Sigmoid colon (tissue), 7 donors: Measurements from ENCODE around the gene KEAP1. TPM values are rescaled to one million over a fixed set of nuclear protein-coding genes. Genes with fewer than 3 reads are reported as not detected.

Source experiments
- DNase-seq: peaks from one replicate; pipeline ENCODE4 v3.0.0-alpha.2; 2019
- H3K27ac ChIP-seq, 4 donors: fragments of 200-600 bp; sonication (generic); one replicate each; pipeline ENCODE4 v1.5.1; 2016 to 2019; ENCODE audit warnings: mild to moderate bottlenecking in 1 of 4
- H3K27me3 ChIP-seq, 3 donors: fragments of 200-600 bp; sonication (generic); one replicate each; pipeline ENCODE4 v1.5.1; 2019; ENCODE audit warnings: mild to moderate bottlenecking in 1 of 3
- H3K36me3 ChIP-seq, 4 donors: fragments of 200-600 bp; sonication (generic); one replicate each; pipeline ENCODE4 v1.5.1; 2016 to 2019
- H3K4me1 ChIP-seq, 4 donors: fragments of 200-600 bp; sonication (generic); one replicate each; pipeline ENCODE4 v1.5.1; 2017 to 2019
- H3K4me3 ChIP-seq, 4 donors: fragments of 200-600 bp; sonication (generic); one replicate each; pipeline ENCODE4 v1.5.1; 2017 to 2019; ENCODE audit warnings: mild to moderate bottlenecking in 2 of 4, moderate library complexity in 1 of 4
- H3K9me3 ChIP-seq, 4 donors: fragments of 200-600 bp in 3 of 4; sonication (generic) in 3 of 4; one replicate each; pipeline versions ENCODE4 v1.5.1 to v1.6.1; 2013 to 2019
- EP300 ChIP-seq, 4 donors: sonication (generic); formaldehyde crosslinking; IDR thresholded peaks; one replicate each; pipeline ENCODE4 v1.6.1; 2017; ENCODE audit warnings: antibody characterized with exemption in 4 of 4
- POLR2A ChIP-seq, 2 donors: fragments of 450-650 bp; IDR thresholded peaks; one replicate each; pipeline ENCODE4 v1.6.1; 2016; ENCODE audit warnings: antibody characterized with exemption in 2 of 2, mild to moderate bottlenecking in 2 of 2, moderate library complexity in 2 of 2
- POLR2AphosphoS5 ChIP-seq, 4 donors: sonication (generic); formaldehyde crosslinking; IDR thresholded peaks; one replicate each; pipeline ENCODE4 v1.6.1; 2017; ENCODE audit warnings: antibody characterized with exemption in 4 of 4
- WGBS, 2 donors: extraction: QIAGEN DNeasy Blood & Tissue Kit; methylation state at CpG; one replicate each; pipeline ENCODE4 v1.1.7; 2013; 5-methylcytosine and 5-hydroxymethylcytosine counted together
- intact Hi-C: fragments of 100-400 bp; cut with DNase I; formaldehyde crosslinking; loops from one replicate; pipeline ENCODE4 v1.15.1; 2023
- polyA plus RNA-seq, 3 donors: library from polyadenylated mRNA; stranded (reverse); fragments of 200-250 nt; gene quantifications; one replicate each; pipeline ENCODE4 v1.2.3, GENCODE V29; 2013
- total RNA-seq, 4 donors: library from RNA; depleted of rRNA; stranded (reverse); fragments of >200 nt; gene quantifications; one replicate each; pipeline ENCODE4 v1.1.0, GENCODE V29; 2016
- TF ChIP-seq, protein P1 (sequence below), 4 experiments: fragments of 450-650 bp in 3 of 4; fragments of 200-600 bp in 1 of 4; IDR thresholded peaks; one replicate each; pipeline ENCODE4 v1.5.1; 2016 to 2019; ENCODE audit warnings: antibody characterized with exemption in 4 of 4, mild to moderate bottlenecking in 3 of 4, moderate library complexity in 2 of 4
- donor health status: healthy with polysubstance abuse.
- donor health status: Bipolar disorder and iron deficiency.
- donor health status: healthy.

KEAP1 gene
- total and polyA plus RNA-seq, 7 donors: 43.2 to 67.8 (median 50.5) TPM

DNA sequence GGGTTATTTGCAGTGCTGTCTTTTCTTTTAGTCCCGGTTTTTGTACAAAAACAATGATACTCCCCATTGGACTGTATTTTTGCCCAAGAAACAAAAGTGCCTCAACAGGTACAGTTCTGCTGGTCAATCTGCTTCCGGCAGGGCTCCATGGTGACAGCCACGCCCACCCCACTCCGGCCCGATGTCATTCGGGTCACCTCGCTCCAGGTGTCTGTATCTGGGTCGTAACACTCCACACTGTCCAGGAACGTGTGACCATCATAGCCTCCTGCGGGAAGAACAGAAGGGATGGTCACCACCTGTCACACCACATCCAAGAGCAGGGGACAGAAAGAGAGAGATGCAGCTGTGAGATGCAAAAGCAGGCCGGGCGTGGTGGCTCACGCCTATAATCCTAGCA is 16.6 kb downstream of the KEAP1 start:
- H3K4me1 ChIP-seq: no peaks in the 10 kb centered on the region
- H3K27ac ChIP-seq: no peak overlapping the region
- H3K4me3 ChIP-seq: no peak overlapping the region
- no peak for TF ChIP-seq EP300 (IDR thresholded peaks at IDR 0.05)
- TF ChIP-seq POLR2A (IDR thresholded peaks at IDR 0.05): no peak
- TF ChIP-seq POLR2AphosphoS5 (IDR thresholded peaks at IDR 0.05): no peak
- TF ChIP-seq, protein P1, sequence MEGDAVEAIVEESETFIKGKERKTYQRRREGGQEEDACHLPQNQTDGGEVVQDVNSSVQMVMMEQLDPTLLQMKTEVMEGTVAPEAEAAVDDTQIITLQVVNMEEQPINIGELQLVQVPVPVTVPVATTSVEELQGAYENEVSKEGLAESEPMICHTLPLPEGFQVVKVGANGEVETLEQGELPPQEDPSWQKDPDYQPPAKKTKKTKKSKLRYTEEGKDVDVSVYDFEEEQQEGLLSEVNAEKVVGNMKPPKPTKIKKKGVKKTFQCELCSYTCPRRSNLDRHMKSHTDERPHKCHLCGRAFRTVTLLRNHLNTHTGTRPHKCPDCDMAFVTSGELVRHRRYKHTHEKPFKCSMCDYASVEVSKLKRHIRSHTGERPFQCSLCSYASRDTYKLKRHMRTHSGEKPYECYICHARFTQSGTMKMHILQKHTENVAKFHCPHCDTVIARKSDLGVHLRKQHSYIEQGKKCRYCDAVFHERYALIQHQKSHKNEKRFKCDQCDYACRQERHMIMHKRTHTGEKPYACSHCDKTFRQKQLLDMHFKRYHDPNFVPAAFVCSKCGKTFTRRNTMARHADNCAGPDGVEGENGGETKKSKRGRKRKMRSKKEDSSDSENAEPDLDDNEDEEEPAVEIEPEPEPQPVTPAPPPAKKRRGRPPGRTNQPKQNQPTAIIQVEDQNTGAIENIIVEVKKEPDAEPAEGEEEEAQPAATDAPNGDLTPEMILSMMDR (IDR thresholded peaks at IDR 0.05): no peak
- H3K27me3 ChIP-seq: no peaks in the 10 kb centered on the region
- H3K36me3 ChIP-seq: peaks cover 31 to 72% (median 42%) of the 10 kb centered on the region in 4 donors
- intact Hi-C loops: no loop called here
- no peak for DNase-seq
- no peaks in the 10 kb centered on the region for H3K9me3 ChIP-seq
- 62 to 85% methylated on average over 13 of the region's 13 CpGs for WGBS, 2 donors

GRCh38 chr19:10478903-10479384 is 24.2 kb downstream of the KEAP1 start:
- peak; percentile 98 for DNase-seq
- no peaks in the 10 kb centered on the region for H3K36me3 ChIP-seq
- no peaks in the 10 kb centered on the region for H3K27me3 ChIP-seq
- TF ChIP-seq EP300 (IDR thresholded peaks at IDR 0.05): no peak
- peak; percentile 16 to 69 (median 45) for TF ChIP-seq POLR2AphosphoS5 (IDR thresholded peaks at IDR 0.05)
- TF ChIP-seq, protein P1 (IDR thresholded peaks at IDR 0.05): peak in 3 of 4 experiments; percentile 6 to 86 (median 16)
- no peak for TF ChIP-seq POLR2A (IDR thresholded peaks at IDR 0.05)
- H3K9me3 ChIP-seq: no peaks in the 10 kb centered on the region
- intact Hi-C loops: loop anchor here (1.0 to 5.0 kb wide), 2 partner anchors 23 to 47 kb away; no protein-coding TSS in a partner anchor
- 3 to 5% methylated on average over 36 of the region's 36 CpGs for WGBS, 2 donors
- H3K4me3 ChIP-seq: peak overlapping the region; percentile 27 to 54 (median 41)
- peaks cover 0 to 15% (median 12%) of the 10 kb centered on the region in 4 donors for H3K4me1 ChIP-seq
- peak overlapping the region; percentile 9 to 62 (median 38) for H3K27ac ChIP-seq

- Histone ChIP-seq H3K4me3 (peak overlapping the region in 3 of 4 donors; percentile 40 to 54 (median 42)), H3K27ac (no peak overlapping the region), H3K4me1 (peaks cover 0 to 15% (median 12%) of the 10 kb centered on the region in 4 donors), H3K36me3 (no peaks in the 10 kb centered on the region), H3K27me3 (no peaks in the 10 kb centered on the region), H3K9me3 (no peaks in the 10 kb centered on the region)
- 14 to 38% methylated on average over 5 of the region's 5 CpGs for WGBS, 2 donors
- DNase-seq: no peak
- intact Hi-C loops: loop anchor here (5.0 kb wide), 1 partner anchor 46 kb away; no protein-coding TSS in a partner anchor
- TF ChIP-seq POLR2A (IDR thresholded peaks at IDR 0.05) (no peak), EP300 (IDR thresholded peaks at IDR 0.05) (no peak), POLR2AphosphoS5 (IDR thresholded peaks at IDR 0.05) (no peak)
- TF ChIP-seq, protein P1 (IDR thresholded peaks at IDR 0.05): no peak
Measured at GRCh38 chr19:10478476-10478875, 24.7 kb downstream of the KEAP1 start.

GRCh38 chr19:10474962-10475451 is 28.1 kb downstream of the KEAP1 start:
- TF ChIP-seq EP300 (IDR thresholded peaks at IDR 0.05) (no peak), POLR2A (IDR thresholded peaks at IDR 0.05) (no peak), POLR2AphosphoS5 (IDR thresholded peaks at IDR 0.05) (no peak)
- TF ChIP-seq, protein P1 (IDR thresholded peaks at IDR 0.05): no peak
- Histone ChIP-seq H3K4me3 (no peak overlapping the region), H3K27me3 (peaks cover 0 to 3% (median 0%) of the 10 kb centered on the region in 3 donors), H3K27ac (no peak overlapping the region), H3K4me1 (peaks cover 0 to 15% (median 12%) of the 10 kb centered on the region in 4 donors), H3K9me3 (no peaks in the 10 kb centered on the region), H3K36me3 (no peaks in the 10 kb centered on the region)
- intact Hi-C loops: loop anchor here (5.0 kb wide), 1 partner anchor 43 kb away; no protein-coding TSS in a partner anchor
- no peak for DNase-seq
- WGBS, 2 donors: 56 to 60% methylated on average over 6 of the region's 6 CpGs
